ENCODE data around the gene PLCB2. TPM values are rescaled to one million over a fixed set of nuclear protein-coding genes. Genes with fewer than 3 reads are reported as not detected.
A peak's percentile ranks its signal among the peaks of the same experiment; 100 is the strongest.

PLCB2 gene
- total and polyA plus RNA-seq, 12 donors = 2.5 to 100 (median 24.3) TPM

- Histone ChIP-seq H3K36me3 (replicated peaks in 1 of 2) (no peaks in the 10 kb centered on the region), H3K4me1 (replicated peaks in 1 of 2) (peaks cover 31 to 48% of the 10 kb centered on the region in 2 donors), H3K4me3 (no peak overlapping the region), H3K27ac (peak overlapping the region in 1 of 5 donors; percentile 46), H3K27me3 (no peaks in the 10 kb centered on the region), H3K9me3 (replicated peaks in 1 of 3) (no peaks in the 10 kb centered on the region)
- DNase-seq = no peak
- intact Hi-C loops (cut with DNase I) = no loop called here
- TF ChIP-seq CTCF (IDR thresholded peaks at IDR 0.05) = no peak
- WGBS, 4 donors = 63 to 80% (median 70%) methylated on average over 5 to 19 of the region's 19 CpGs
Observed at GRCh38 chr15:40337597-40337996, 29.9 kb upstream of the PLCB2 start.

GRCh38 chr15:40336744-40337122, 29.0 kb upstream of the PLCB2 start:
- TF ChIP-seq CTCF (IDR thresholded peaks at IDR 0.05) = no peak
- no peak for TF ChIP-seq POLR2A (IDR thresholded peaks at IDR 0.05)
- Histone ChIP-seq H3K27ac (no peak overlapping the region), H3K36me3 (replicated peaks in 1 of 2) (no peaks in the 10 kb centered on the region), H3K4me1 (replicated peaks in 1 of 2) (peaks cover 31 to 48% of the 10 kb centered on the region in 2 donors), H3K27me3 (no peaks in the 10 kb centered on the region), H3K4me3 (no peak overlapping the region), H3K9me3 (replicated peaks in 1 of 3) (no peaks in the 10 kb centered on the region)
- DNase-seq = no peak
- WGBS, 4 donors = 52 to 80% (median 74%) methylated on average over 2 to 5 of the region's 5 CpGs; no CpG with 5 or more reads in 1 of the 4 donors
- intact Hi-C loops (cut with DNase I) = no loop called here

GRCh38 chr15:40335938-40336743, 28.4 kb upstream of the PLCB2 start:
- 82 to 90% (median 85%) methylated on average over 2 to 13 of the region's 13 CpGs for WGBS, 4 donors
- Histone ChIP-seq H3K27ac (peak overlapping the region in 1 of 5 donors; percentile 91), H3K27me3 (no peaks in the 10 kb centered on the region), H3K9me3 (replicated peaks in 1 of 3) (no peaks in the 10 kb centered on the region), H3K4me3 (no peak overlapping the region), H3K4me1 (replicated peaks in 1 of 2) (peaks cover 30 to 47% of the 10 kb centered on the region in 2 donors), H3K36me3 (replicated peaks in 1 of 2) (no peaks in the 10 kb centered on the region)
- no peak for TF ChIP-seq POLR2A (IDR thresholded peaks at IDR 0.05)
- TF ChIP-seq CTCF (IDR thresholded peaks at IDR 0.05) = no peak
- DNase-seq = no peak
- intact Hi-C loops (cut with DNase I) = no loop called here

- intact Hi-C loops (cut with DNase I) = no loop called here
- peak in 2 of 7 donors; percentile 21 to 62 for DNase-seq
- no peaks in the 10 kb centered on the region for H3K27me3 ChIP-seq
- no peak for TF ChIP-seq CTCF (IDR thresholded peaks at IDR 0.05)
- TF ChIP-seq POLR2A (IDR thresholded peaks at IDR 0.05) = no peak
- no peaks in the 10 kb centered on the region for H3K36me3 ChIP-seq (replicated peaks in 1 of 2)
- H3K9me3 ChIP-seq (replicated peaks in 1 of 3) = no peaks in the 10 kb centered on the region
- H3K4me1 ChIP-seq (replicated peaks in 1 of 2) = peaks cover 21 to 47% of the 10 kb centered on the region in 2 donors
- WGBS, 4 donors = 84 to 91% (median 91%) methylated on average over 16 to 26 of the region's 26 CpGs
- no peak overlapping the region for H3K4me3 ChIP-seq
- H3K27ac ChIP-seq = peak overlapping the region in 3 of 5 donors; percentile 50 to 91 (median 85)
Observed at GRCh38 chr15:40334941-40335795, 27.4 kb upstream of the PLCB2 start.
